Gastrocnemius medialis (tissue), 4 donors: Measurements from ENCODE around the gene SRPK2.

Source experiments
- POLR2A ChIP-seq, 2 donors: fragments of 450-650 bp; IDR thresholded peaks; one replicate each; pipeline ENCODE4 v1.6.1; 2017; ENCODE audit warnings: antibody characterized with exemption in 2 of 2, mild to moderate bottlenecking in 2 of 2, moderate library complexity in 2 of 2
- TF ChIP-seq, protein P1 (sequence below), 5 experiments: fragments of 450-650 bp in 3 of 5; fragments of 200-600 bp in 2 of 5; sonication (generic) in 2 of 5; IDR thresholded peaks in 4 of 5; conservative IDR thresholded peaks in 1 of 5; 1 replicate in 4 of 5; 2 replicates in 1 of 5; pipeline ENCODE4 v1.5.1; 2016 to 2019; ENCODE audit warnings: antibody characterized with exemption in 5 of 5, mild to moderate bottlenecking in 3 of 5, moderate library complexity in 3 of 5

DNA sequence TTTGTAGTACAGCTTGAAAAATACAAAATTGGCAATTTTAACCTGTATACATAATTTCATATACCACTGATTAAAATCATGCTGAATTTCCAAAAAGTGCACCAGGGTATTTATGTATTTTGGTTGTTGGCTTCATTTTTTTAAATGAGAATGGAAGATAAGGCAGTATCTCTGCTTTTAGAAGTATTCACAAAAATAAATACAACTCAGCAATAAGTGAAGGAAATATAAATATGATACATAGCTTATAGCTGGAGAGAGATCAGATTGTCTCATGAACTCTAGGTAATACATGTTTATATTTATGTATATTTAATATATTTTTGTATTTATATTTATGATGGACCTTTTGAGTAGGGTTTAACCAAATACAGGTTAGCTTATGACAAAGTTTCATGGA is 293.8 kb downstream of the SRPK2 start:
- no peak for TF ChIP-seq POLR2A (IDR thresholded peaks at IDR 0.05)
- TF ChIP-seq, protein P1, sequence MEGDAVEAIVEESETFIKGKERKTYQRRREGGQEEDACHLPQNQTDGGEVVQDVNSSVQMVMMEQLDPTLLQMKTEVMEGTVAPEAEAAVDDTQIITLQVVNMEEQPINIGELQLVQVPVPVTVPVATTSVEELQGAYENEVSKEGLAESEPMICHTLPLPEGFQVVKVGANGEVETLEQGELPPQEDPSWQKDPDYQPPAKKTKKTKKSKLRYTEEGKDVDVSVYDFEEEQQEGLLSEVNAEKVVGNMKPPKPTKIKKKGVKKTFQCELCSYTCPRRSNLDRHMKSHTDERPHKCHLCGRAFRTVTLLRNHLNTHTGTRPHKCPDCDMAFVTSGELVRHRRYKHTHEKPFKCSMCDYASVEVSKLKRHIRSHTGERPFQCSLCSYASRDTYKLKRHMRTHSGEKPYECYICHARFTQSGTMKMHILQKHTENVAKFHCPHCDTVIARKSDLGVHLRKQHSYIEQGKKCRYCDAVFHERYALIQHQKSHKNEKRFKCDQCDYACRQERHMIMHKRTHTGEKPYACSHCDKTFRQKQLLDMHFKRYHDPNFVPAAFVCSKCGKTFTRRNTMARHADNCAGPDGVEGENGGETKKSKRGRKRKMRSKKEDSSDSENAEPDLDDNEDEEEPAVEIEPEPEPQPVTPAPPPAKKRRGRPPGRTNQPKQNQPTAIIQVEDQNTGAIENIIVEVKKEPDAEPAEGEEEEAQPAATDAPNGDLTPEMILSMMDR (IDR thresholded peaks at IDR 0.05 in 4 of 5, conservative IDR thresholded peaks at IDR 0.05 in 1 of 5), result no peak
